Natural killer cell (primary cell): ENCODE measurements around the gene PLCB1. TPM values are rescaled to one million over a fixed set of nuclear protein-coding genes. Genes with fewer than 3 reads are reported as not detected.

Experiments used
- ATAC-seq, 3 donors: fragments of 150-1000 bp in 2 of 3; fragments of 200-7000 bp in 1 of 3; cut with Tn5 transposase; 1 replicate in 1 of 3; 2 replicates in 2 of 3; pipeline ENCODE4 v1.10.0; 2021; ENCODE audit warnings: mild to moderate bottlenecking in 2 of 3, moderate library complexity in 2 of 3
- DNase-seq, 2 donors: peaks; one replicate each; pipeline versions ENCODE4 v3.0.0 to v3.0.0-alpha.2; 2013 to 2021; ENCODE audit warnings: mixed read lengths in 1 of 2
- H3K27ac ChIP-seq: one replicate; pipeline ENCODE4 v1.5.1; 2013; ENCODE audit warnings: mild to moderate bottlenecking, low read length
- H3K27me3 ChIP-seq: one replicate; pipeline ENCODE4 v1.6.1; 2013; ENCODE audit warnings: low read length; ENCODE audit not compliant: control insufficient read depth, insufficient read depth
- H3K36me3 ChIP-seq: one replicate; pipeline ENCODE4 v1.6.1; 2013; ENCODE audit warnings: low read length; ENCODE audit not compliant: control insufficient read depth, insufficient read depth
- H3K4me1 ChIP-seq: one replicate; pipeline ENCODE4 v1.6.1; 2013; ENCODE audit warnings: low read length; ENCODE audit not compliant: control insufficient read depth, insufficient read depth
- H3K4me3 ChIP-seq: one replicate; pipeline ENCODE4 v1.5.1; 2013; ENCODE audit warnings: low read length
- H3K9me3 ChIP-seq: one replicate; pipeline ENCODE4 v1.6.1; 2013; ENCODE audit warnings: low read length; ENCODE audit not compliant: control insufficient read depth, insufficient read depth
- H3K27ac Mint-ChIP-seq, 2 donors: one replicate each; pipeline ENCODE4 v1.8.0; 2022; ENCODE audit warnings: mild to moderate bottlenecking in 2 of 2, mixed read lengths in 2 of 2, moderate library complexity in 1 of 2
- H3K27me3 Mint-ChIP-seq, 2 donors: one replicate each; pipeline ENCODE4 v1.8.0; 2022; ENCODE audit warnings: low read depth in 2 of 2, mixed read lengths in 2 of 2
- H3K36me3 Mint-ChIP-seq: one replicate; pipeline ENCODE4 v1.8.0; 2022; ENCODE audit warnings: mixed read lengths
- H3K4me1 Mint-ChIP-seq, 2 donors: one replicate each; pipeline ENCODE4 v1.8.0; 2022; ENCODE audit warnings: mixed read lengths in 2 of 2
- H3K4me3 Mint-ChIP-seq: one replicate; pipeline ENCODE4 v1.8.0; 2022; ENCODE audit warnings: mild to moderate bottlenecking, moderate library complexity, mixed read lengths
- H3K9me3 Mint-ChIP-seq, 2 donors: one replicate each; pipeline ENCODE4 v1.8.0; 2022; ENCODE audit warnings: mixed read lengths in 2 of 2
- WGBS: methylation state at CpG from one replicate; pipeline ENCODE4 v1.1.7; 2013; ENCODE audit warnings: missing lambda C conversion rate; ENCODE audit not compliant: insufficient coverage; 5-methylcytosine and 5-hydroxymethylcytosine counted together
- intact Hi-C: fragments of 100-400 bp; cut with micrococcal nuclease; formaldehyde crosslinking; loops from one replicate; pipeline ENCODE4 v1.14.2; 2022
- total RNA-seq, 4 donors: library from RNA; stranded (reverse); fragments of 120-200 nt in 1 of 4; gene quantifications; one replicate each; pipeline versions ENCODE4 v1.2.3 to v1.2.4, GENCODE V29; 2013 to 2022
- TF ChIP-seq, protein P1 (sequence below): fragments of 200-600 bp; IDR thresholded peaks from one replicate; pipeline ENCODE4 v1.8.0; 2022; ENCODE audit warnings: antibody characterized with exemption

PLCB1 gene
- total RNA-seq, 3 donors from 2014 or later (not counting 1 experiment from before 2014, with no cell fraction given), result 48.7 to 66.2 (median 57.7) TPM

DNA sequence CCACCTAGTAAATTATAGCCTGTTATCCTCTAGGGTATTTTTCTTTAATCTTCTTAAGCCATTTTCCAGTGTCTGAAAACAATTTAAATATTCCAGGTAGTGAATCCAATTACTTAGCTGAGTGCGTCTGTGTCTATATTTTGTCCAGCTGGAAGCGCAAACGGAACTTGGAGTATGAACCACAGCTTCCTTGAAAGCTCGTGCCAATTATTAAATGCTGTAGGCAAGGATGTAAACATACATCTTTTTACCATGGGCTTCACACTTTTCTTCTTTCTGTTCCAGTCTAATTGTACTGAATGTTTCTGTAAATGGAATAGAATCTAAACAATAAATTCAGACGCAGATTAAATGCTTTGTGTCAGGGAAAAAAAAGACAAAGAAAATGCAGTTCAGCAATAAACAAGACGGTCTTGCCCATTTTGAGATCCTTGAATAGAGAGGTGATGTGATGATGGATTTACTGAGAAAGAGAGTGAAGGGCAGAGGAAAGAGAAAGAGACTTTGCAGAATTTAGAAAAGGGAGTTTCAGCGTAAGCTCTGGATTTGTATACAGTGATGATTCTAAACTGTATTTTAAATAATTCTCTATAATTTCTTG lies 1.9 kb downstream of the PLCB1 start:
- Mint-ChIP-seq H3K9me3 (no peaks in the 10 kb centered on the region), H3K4me3 (peak overlapping the region; percentile 92), H3K27ac (peak overlapping the region in 1 of 2 donors; percentile 78), H3K27me3 (peaks cover 4 to 6% of the 10 kb centered on the region in 2 donors), H3K4me1 (peaks cover 41 to 57% of the 10 kb centered on the region in 2 donors), H3K36me3 (no peaks in the 10 kb centered on the region)
- no peaks in the 10 kb centered on the region for H3K9me3 ChIP-seq
- no peak overlapping the region for H3K27ac ChIP-seq
- 47% methylated on average over 6 of the region's 7 CpGs for WGBS
- H3K4me1 ChIP-seq, result peaks cover 16% of the 10 kb centered on the region
- no peak for ATAC-seq
- DNase-seq, result no peak
- TF ChIP-seq, protein P1, sequence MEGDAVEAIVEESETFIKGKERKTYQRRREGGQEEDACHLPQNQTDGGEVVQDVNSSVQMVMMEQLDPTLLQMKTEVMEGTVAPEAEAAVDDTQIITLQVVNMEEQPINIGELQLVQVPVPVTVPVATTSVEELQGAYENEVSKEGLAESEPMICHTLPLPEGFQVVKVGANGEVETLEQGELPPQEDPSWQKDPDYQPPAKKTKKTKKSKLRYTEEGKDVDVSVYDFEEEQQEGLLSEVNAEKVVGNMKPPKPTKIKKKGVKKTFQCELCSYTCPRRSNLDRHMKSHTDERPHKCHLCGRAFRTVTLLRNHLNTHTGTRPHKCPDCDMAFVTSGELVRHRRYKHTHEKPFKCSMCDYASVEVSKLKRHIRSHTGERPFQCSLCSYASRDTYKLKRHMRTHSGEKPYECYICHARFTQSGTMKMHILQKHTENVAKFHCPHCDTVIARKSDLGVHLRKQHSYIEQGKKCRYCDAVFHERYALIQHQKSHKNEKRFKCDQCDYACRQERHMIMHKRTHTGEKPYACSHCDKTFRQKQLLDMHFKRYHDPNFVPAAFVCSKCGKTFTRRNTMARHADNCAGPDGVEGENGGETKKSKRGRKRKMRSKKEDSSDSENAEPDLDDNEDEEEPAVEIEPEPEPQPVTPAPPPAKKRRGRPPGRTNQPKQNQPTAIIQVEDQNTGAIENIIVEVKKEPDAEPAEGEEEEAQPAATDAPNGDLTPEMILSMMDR, result no peak
- no peaks in the 10 kb centered on the region for H3K27me3 ChIP-seq
- no peaks in the 10 kb centered on the region for H3K36me3 ChIP-seq
- intact Hi-C loops, result loop anchor here (2.0 to 5.0 kb wide), 4 partner anchors 23 to 171 kb away; no protein-coding TSS in a partner anchor
- no peak overlapping the region for H3K4me3 ChIP-seq

DNA sequence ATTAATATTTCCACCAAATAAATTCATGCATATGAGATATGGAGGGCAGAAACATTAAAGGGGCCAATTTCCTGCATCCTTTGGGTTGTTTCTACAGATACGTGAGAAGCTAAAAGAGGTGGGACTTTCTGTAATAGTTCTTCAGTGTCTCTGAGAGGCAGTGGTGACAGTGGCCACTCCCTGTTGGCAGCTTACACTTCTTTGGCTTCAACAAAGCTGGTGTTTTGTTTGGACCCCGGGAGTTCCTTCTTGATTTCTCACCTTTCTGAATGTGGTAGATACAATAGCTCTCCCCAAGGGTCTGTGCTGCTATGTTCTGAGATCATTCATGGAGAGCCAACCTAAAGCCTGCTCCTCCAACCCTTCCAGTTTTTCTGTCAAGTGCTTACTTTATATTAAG lies 7.8 kb downstream of the PLCB1 start:
- no peak overlapping the region for H3K27ac Mint-ChIP-seq
- Histone ChIP-seq H3K4me1 (peaks cover 22% of the 10 kb centered on the region), H3K27me3 (no peaks in the 10 kb centered on the region), H3K27ac (no peak overlapping the region), H3K4me3 (no peak overlapping the region), H3K36me3 (no peaks in the 10 kb centered on the region), H3K9me3 (no peaks in the 10 kb centered on the region)
- no peak overlapping the region for H3K4me3 Mint-ChIP-seq
- peak in 2 of 3 donors; percentile 47 to 66 for ATAC-seq
- DNase-seq, result no peak
- no peaks in the 10 kb centered on the region for H3K36me3 Mint-ChIP-seq
- H3K4me1 Mint-ChIP-seq, result peaks cover 50 to 70% of the 10 kb centered on the region in 2 donors
- H3K9me3 Mint-ChIP-seq, result no peaks in the 10 kb centered on the region
- intact Hi-C loops, result no loop called here
- TF ChIP-seq, protein P1, result no peak
- no peaks in the 10 kb centered on the region for H3K27me3 Mint-ChIP-seq
- 35% methylated on average over 2 of the region's 2 CpGs for WGBS

DNA sequence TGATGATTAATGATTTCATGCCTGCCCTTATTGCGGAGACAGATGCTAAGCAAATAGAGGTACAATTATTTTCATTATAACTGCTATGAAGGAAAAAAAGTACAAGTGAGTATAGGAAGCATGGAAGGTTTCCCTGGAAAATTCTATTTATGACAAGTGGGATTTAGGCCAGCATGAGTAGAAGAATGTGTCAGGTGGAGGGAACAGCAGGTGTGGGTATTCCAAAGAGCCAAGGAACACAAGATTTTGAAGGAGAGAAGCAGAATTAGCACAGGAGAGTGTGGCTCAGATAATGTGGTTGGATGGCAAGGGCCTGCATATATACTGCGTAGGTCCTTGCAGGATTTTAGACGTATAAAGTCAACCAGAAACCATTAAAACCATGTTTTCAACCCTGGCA lies 11.4 kb downstream of the PLCB1 start:
- TF ChIP-seq, protein P1, result no peak
- Histone ChIP-seq H3K27ac (no peak overlapping the region), H3K4me3 (no peak overlapping the region), H3K27me3 (no peaks in the 10 kb centered on the region), H3K9me3 (no peaks in the 10 kb centered on the region), H3K36me3 (no peaks in the 10 kb centered on the region), H3K4me1 (peaks cover 32% of the 10 kb centered on the region)
- intact Hi-C loops, result no loop called here
- peaks cover 68 to 71% of the 10 kb centered on the region in 2 donors for H3K4me1 Mint-ChIP-seq
- H3K4me3 Mint-ChIP-seq, result no peak overlapping the region
- H3K27ac Mint-ChIP-seq, result no peak overlapping the region
- no peaks in the 10 kb centered on the region for H3K36me3 Mint-ChIP-seq
- ATAC-seq, result no peak
- H3K9me3 Mint-ChIP-seq, result no peaks in the 10 kb centered on the region
- 100% methylated on average over 3 of the region's 3 CpGs for WGBS
- no peaks in the 10 kb centered on the region for H3K27me3 Mint-ChIP-seq
- DNase-seq, result no peak
